AG09309 (cell line): Measurements from ENCODE around the gene UCK2.

Experiments used
- DNase-seq: peaks from one replicate; pipeline ENCODE4 v3.0.0-alpha.2; 2010; ENCODE audit warnings: low read depth
- H3K4me3 ChIP-seq: 2 replicates; pipeline ENCODE4 v1.5.1; 2011; ENCODE audit warnings: mild to moderate bottlenecking, low read depth, low read length, moderate library complexity; ENCODE audit not compliant: control insufficient read depth
- CTCF ChIP-seq: IDR thresholded peaks from 2 replicates; pipeline ENCODE4 v1.5.1; 2011; ENCODE audit warnings: mild to moderate bottlenecking, low read depth, low read length, inconsistent platforms; ENCODE audit not compliant: insufficient read depth, control insufficient read depth; ENCODE audit errors: missing control alignments

Gene UCK2

GRCh38 chr1:165841582-165842017 lies 14.2 kb downstream of the UCK2 start:
- no peak for TF ChIP-seq CTCF
- no peak for DNase-seq
- no peak overlapping the region for H3K4me3 ChIP-seq

- no peak overlapping the region for H3K4me3 ChIP-seq
- DNase-seq: no peak
These were observed 14.7 kb downstream of the UCK2 start for GRCh38 chr1:165842023-165842670.

GRCh38 chr1:165842671-165843129 lies 15.3 kb downstream of the UCK2 start:
- no peak for DNase-seq
- TF ChIP-seq CTCF: no peak
- H3K4me3 ChIP-seq: no peak overlapping the region

More at GRCh38 chr1:165842023-165842670, 14.7 kb downstream of the UCK2 start:
- TF ChIP-seq CTCF: no peak

- TF ChIP-seq CTCF: no peak
- H3K4me3 ChIP-seq: no peak overlapping the region
- no peak for DNase-seq
These were observed 15.9 kb downstream of the UCK2 start for GRCh38 chr1:165843304-165843703.

GRCh38 chr1:165844114-165844798 lies 16.8 kb downstream of the UCK2 start:
- H3K4me3 ChIP-seq: no peak overlapping the region
- TF ChIP-seq CTCF: no peak
- no peak for DNase-seq

GRCh38 chr1:165844933-165845332 lies 17.5 kb downstream of the UCK2 start:
- TF ChIP-seq CTCF: no peak
- no peak for DNase-seq
- H3K4me3 ChIP-seq: no peak overlapping the region
